DMS79 (cell line): ENCODE data around the gene FAM120B.

ENCODE experiments used
- DNase-seq: peaks from one replicate; lab custom pipeline; 2025; lab: John Stamatoyannopoulos, UW

Gene FAM120B

DNA sequence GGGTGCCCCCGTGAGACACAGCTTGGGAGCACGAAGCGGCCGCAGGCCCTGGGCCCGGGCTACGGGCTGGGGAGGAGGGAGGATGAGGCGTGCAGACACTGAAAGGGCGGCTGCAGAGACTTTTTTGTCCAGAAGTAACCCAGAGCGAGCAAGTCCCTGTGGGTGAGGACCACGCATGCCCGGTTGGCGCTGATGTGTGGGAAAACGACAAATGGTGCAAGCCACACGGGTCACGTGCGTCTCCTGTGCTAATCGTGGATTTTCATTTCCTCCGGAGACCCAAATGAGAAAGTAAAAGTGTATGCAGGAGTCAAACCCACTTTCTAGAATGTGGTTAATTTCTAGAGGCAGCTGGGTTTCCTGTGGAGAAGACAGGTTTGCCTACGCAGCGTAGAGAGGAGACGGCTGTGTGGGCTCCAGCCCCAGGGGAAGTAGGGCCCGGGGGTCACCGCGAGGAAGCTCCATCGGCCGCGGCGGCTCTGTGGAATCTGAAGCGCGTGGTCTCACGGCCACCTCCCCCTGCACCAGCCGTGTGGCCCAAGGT is 34.7 kb upstream of the FAM120B start:
- no peak for DNase-seq

DNA sequence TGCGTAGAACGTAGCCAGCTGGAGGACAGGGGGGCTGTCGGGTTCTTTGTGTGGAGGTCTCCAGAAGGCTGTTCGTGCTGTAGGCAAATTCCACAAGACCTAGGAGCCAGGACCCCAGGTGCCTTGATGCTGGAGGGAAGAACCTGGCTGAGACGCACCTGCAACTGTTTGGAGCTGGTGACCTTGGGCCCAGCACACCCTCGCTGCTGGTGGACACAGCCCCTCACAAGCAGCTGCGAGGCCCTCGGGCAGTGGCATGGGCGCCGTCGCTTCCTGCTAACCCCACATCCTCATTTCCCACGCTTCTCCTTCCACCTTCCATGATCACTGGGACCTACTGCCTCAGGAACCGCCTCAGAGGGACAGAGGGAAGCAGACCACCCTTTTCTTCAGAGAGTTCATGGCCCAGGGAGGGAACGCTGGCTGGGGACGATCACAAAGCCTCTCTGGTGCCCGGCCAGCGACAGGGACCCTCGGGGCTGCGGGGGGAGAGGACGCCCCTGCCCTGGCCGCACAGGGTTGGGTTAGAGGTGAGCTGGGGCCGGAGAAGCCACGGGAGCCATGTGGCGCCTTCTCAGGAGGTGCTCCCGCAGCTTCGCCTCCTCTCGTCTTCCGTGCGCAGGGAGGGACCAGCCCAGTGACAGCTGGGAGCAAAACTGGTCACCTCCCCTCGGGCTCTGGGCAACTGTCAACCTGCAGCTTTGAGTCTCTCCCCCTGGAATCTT is 34.1 kb upstream of the FAM120B start:
- no peak for DNase-seq

DNA sequence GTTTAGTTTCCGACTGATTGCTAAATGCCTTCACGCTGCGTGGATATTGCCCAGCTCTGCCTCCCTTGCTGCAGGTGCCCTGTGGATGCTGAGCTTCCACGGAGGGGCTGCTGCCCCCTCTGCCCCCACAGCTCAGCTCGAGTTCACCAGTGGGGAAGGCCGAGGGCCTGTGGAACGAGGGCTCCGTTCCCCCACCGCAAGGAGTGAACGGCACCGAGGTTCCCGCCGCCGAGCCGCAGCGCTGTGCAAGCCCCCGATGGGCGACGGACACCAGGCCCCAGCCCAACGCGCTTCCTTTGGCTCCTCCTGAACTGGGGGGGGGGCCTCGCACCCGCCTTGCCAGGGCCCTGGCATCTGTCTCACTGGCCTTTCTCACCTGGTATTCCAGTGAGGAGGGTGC is 33.4 kb upstream of the FAM120B start:
- DNase-seq = no peak

DNA sequence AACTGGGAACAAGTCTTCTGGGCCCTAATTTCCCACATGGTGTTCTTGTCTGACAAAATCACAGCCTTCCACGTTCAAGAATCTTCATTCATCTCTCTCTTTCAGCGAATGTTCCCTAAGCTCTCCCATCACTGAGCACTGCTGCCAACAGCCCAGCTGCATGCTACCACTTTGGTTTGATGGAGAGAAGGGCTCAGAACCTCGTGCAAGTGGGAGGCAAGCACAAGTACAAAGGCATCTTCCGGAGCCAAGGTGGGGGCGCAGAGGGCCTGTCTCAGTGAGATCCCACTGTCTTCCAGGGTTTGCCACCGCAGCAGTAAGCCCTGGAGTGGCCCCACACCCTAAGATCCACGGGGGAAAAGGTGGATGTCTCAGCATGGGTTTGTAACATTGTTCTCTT is 32.9 kb upstream of the FAM120B start:
- no peak for DNase-seq

DNA sequence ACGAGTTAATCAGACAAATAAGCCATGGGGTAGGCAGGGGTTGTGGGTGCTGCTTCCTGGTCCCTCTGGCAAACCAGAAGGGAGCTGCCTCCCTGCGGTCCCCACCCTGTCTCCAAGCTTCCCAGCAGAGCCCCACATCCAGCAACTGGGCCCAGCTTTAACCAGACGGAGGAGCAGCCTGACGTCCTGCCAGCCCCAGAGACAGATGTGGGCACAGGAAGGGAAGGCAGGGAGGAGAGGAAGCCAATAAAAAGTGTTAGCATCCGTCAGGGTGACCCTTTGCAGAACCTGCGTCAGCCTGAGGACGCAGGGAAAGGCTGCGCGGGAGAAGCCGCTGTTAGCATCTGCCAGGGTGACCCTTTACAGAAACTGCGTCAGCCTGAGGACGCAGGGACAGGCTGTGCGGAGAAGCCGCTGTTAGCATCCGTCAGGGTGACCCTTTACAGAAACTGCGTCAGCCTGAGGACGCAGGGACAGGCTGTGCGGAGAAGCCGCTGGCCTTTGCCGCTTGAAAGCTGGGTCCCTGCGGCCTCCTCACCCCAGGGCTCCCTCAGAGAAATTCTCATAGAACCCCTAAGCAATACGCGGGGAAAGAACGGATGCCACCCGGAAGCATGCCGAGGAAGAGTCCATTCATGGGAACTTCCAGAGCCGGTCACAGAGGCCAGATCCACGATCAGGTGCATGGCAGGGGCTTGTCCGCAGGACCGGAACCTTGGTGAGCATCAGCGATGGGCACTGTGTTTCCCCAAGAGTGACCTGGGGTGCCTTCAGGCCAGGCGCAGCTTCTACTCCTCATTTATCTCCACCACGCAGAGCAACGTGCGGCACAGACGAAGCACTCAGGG is 31.6 kb upstream of the FAM120B start:
- no peak for DNase-seq

DNA sequence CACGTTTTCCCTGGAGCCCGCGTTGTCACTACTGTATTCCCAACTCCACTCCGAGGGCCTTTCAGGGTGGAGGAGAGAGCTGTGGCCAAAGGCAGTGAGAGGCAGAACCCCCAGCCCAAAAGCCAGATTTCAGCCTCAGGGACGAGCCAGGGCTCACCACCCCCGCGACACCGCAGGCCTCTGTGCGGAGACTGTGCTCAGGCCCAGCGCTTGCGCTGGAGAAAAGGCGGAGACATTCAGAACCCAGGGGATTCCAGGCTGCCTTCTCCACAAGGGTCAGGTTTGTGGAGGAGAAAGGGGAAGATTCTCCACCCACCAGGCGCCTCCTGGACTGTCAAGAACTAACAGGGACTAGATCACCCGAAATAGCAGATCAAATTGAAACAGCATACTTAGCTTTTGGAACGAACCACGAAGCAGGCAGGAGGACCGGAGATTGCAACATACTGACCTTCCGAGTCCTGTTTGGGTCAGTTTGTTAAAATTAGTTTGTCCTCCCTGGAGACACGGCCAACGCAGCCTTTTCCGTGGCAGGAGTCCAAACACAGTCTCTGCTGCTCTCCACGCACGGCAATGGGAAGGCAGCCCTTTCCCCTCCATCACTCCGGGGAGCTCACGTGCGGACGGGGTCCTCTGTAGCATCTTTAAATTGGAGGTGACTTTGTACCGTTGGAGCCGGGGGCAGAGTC is 30.0 kb upstream of the FAM120B start:
- no peak for DNase-seq

DNA sequence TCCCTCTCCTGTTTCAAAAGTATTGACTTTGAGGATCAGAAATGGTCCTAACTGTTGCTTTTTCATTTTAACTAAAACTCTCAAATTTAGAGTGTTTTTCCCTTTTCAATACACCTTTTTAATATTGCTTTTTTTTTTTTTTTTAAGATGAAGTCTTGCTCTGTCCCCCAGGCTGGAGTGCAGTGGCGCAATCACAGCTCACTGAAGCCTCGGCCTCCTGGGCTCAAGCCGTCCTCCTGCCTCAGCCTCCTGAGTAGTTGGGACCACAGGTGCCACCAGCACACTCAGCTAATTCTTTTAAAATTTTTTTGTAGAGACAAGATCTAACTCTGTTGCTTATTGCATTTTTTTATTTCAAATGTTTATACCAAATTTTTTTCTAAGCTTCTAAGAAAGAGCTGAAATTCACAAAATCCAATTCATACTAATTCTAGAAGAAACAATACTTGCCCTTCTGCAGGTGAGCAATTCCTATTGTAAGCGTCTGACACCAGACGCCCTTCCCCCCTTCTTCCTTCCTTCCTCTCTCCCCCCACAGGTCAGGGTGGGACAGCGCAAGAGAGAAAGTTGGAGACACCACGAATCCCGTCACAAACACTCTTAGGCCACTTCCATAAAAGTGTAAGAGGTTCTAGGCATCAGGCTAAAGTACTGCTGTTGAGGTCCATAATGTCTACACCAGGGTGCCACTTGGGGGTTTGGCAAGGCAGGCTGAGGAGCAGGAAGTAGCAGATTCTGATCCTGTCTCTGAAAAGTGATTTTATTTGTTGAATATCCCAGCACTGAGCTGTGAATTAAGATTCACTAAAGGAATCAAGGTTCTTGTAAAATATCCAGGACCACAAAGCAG is 28.4 kb upstream of the FAM120B start:
- no peak for DNase-seq

DNA sequence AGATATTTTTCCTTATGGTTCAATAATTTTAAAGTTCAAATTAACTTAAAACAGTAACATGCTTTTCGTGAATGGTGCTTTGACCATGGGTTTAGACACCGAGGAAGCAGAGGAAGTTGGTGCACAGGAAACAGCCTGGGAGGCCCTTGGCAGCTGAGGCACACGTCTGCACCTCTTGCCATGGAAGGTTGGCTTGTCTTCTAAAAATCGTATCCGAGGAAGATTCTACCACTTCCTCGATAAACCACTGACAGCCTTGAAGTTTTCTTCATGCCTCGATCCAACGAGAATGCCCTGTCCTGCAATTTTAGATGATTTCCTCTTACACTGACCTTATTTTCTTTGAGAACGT is 27.8 kb upstream of the FAM120B start:
- no peak for DNase-seq

DNA sequence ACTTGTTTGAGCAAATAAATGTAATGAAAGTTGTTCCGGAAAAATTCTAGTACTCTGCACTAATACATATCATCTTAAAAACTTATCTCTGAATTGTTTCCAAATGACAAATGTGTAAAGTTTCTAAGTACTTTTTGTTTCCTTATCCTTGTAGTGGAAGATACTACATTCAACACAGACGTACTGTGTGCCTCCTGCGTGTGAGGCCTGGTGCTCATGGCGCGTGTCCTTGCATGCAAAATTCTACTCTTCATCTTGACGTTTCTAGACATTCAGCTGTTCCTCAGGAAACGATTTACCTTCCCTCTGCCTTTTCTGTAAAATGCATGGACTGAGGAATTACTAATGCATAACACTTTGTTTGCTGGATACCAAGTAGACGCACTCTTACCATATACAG is 27.1 kb upstream of the FAM120B start:
- DNase-seq = peak; percentile 59

DNA sequence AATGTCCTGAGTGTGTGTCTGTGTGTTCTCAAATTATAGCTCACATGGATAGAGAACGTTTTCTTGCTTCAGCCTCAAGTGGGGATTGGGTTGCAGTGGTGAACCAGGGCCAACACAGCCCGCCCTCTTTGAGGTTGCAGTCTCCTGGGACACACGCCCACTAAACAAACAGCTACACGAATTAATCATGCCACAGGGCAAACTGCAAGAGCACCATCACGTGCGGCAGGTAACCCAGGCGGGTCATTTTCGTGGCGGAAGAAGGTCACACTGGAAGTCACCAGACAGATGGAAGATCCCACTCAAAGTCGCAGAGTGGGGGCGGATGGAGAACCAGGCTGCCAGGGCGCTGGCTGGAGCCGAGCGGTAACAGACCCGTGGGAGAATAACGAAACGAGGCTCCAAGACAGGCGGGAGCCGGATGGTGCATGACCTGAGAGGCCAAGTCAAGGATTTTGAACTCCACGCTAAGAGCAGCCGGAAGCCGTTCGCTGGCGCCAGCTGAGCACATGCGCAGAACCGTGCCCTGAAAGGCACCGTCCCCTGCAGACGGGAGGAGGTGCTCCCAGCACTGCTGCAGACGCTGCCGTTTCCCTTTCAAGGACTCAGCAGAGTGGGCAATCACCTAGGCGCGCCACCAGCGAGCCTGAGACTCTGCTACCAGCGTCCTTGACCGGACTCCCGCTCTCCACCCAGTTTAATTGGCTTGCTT is 26.4 kb upstream of the FAM120B start:
- peak; percentile 96 for DNase-seq

DNA sequence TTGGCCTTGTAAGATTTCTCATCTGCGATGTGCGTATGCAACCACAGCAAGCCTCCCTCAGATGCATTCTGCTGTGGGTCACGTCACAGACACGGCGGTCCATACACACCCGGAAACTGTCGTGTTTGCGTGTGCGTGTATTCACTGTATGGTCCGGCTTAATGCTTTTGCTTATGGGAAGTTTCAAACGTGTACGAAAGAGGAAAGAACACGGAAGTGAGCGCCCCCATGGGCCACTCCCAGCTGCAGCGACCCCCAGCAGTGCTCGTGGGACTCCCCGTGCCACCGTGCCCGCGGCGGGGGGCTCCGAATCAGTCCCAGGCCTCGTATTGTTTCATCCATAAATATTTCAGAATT is 25.9 kb upstream of the FAM120B start:
- DNase-seq = no peak

DNA sequence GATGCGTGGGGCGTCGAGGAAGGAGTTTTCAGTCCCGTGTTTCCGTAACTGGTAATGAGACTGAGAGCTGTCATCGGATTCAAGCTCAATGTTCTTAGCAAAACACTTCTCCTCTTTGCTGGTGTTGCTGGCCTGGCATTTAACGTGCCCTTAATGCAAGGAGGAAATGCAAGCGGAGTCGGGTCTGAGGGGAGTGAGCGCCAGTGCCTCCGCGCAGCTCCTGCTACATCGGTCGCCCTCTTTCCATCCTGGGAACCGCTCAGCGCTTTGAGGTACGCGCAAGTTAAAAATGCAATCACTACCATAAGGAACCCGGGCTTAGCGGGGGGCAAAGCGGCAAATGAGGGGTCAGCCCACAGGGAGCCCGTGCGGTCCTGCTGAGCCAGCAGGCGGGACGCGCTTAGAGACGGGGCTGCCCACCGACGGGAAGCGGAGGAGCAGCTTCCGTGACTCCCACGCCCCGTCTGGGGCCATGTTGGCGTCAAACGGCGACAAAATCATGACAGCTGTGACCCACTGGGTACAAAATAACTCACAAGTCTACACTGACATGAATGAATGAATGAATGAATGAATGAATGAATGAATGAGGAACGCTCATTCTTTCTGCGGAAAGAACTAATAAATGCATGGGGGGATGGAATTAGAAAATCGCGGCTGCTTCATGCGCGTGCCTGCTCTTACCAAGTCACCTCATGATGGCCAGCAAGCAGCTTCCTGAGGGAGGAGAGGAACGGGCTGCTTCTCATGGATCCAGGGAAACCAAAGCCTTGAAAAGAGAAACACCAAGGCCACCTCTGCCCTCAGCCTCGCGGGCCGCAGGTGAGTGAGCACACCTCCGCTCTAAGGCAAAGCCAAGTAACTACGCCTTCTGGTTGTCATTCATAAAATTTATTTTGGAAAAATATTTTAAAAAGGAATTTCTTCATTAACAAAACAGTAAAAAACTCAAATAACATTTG is 24.9 kb upstream of the FAM120B start:
- DNase-seq = no peak

DNA sequence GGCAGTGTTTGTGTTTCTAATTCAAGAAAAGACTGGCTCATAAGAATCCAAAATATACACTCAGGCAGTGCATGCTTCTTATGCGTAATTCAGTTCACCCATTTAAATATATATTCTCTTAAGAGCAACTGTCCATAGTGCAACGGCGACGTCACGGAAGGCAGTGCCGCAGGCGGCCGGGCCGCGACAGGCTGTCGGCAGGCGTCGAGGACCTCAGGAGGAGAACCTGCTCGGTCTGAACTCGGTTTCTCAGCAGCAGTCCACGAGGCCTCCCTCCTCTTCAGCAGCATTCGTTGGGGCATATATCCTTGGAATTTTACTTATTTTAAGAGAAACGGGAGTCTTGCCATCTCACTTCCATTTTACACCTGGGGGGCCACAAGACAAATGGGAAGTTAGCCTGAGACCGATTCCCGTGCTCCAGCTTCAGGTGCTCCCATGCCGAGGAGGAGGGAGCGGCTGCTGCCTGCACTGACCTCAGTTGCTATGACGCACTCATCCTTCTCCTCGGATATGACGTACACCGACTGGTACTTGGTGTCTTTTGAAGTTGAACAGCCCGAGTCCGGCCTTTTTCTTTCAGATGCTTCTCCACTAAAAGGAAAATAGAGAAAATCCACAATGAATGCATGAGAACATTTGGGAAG is 23.9 kb upstream of the FAM120B start:
- no peak for DNase-seq

DNA sequence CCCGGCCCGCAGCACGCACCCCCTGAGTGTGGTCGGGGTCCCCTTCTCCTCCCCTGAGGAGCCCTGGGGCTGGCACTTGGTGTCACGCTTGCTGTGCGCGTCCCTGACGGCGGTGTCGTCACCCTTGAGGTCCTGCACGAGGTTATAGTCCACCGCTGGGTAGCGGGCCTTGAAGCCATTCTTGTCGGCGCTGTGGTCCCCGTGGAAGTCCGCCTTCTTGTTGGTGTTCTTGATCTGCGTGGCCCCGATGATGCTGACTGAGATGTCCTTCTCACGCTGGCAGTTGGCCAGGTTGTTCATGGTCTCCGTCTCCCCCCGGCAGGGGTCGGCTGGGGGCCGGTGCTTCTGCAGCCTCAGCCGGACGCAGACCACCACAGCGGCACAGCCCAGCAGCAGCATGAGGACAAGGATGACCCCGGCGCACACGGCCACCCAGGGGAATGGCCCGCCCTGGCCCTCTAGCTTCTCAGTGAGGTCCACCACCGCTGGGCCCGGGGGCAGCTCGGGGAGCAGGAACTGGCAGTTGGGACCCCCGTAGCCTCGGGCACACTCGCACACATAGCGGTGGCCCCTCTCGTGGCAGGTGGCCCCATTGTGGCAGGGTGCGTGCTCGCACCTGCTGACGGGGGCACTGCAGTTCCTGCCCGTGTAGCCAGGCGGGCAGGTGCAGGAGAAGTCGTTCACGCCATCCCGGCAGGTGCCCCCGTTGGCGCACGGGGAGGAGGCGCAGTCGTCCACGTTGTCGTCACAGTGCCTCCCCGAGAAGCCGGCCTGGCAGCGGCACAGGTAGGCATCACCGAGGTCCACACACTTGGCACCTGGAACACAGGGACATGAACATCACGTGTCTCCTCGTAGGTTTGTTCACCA is 23.1 kb upstream of the FAM120B start:
- DNase-seq = no peak

DNA sequence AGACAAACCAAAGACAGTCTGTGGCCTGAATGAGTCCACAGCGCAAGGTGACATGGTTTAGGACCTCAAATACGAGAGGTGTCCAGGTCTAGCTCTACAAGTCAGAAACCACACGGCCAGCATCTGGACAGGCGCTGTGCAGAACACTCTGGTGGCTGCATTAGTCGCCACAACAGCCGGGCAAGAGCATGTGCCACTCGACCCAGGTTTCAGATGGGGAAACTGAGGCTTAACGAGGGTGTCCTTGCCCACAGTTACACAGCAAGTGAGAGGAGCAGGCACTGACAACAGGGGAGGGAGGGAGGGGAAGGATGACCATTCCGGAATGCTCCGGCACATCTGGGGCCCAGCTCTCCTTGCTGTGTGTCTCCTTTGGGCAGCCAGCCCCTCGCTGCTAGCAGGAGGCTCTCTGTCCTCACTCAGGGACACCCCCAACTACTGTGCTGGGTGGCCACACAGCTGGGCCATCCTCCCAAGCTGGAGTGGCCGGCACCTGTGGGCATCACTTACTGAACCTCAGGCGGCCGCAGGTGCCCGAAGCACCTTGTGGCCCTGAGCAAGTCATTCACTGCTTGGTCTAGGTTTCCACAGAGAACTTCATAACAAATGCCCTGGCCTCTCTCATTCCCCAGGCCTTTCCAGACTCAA is 22.3 kb upstream of the FAM120B start:
- DNase-seq = no peak

DNA sequence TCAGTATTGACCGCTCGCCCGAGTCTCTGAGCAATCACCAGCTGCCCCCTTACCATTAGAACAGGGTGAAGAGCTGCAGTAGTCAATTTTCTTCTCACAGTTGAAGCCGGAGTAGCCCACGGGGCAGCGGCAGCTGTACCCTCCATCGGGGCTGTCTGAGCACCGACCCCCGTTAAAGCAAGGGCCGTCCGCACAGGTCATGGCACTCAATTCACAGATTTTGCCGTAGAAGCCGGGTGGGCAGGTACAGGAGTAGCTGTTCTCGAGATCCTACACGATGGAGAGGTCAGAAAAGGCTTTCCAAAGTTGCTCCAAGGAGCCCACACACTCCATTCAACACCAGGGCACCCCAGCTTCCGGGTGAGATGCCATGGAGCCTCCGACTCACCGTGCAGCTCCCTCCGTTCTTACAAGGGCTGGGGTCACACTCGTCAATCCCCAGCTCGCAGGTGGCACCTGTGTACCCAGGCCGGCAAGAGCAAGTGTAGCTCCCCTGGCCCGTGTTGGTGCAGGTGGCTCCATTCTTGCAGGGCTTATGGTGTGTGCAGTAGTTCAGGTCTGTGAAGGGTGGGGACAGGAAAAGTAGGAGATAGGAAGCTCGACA is 21.6 kb upstream of the FAM120B start:
- DNase-seq = no peak

DNA sequence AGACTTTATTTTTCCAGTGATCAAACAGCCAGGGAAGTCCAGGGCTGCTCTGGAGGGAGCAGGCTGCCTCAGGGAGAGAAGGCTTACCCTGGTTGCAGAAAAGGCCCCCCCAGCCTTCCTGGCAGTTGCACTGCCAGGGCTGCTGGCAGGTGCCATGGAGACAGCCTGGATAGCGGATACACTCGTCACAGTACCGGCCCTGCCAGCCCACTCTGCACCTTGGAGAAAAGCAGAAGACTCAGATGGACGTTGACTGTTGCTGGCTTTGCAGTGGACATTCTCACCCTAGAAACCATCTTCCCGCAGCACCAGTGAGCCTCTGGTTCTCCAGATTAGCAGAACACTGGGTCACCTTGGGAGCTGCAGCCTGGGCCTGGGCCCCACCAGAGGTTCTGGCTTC is 21.1 kb upstream of the FAM120B start:
- no peak for DNase-seq
